Measurements from ENCODE around the gene PHETA2. TPM values are rescaled to one million over a fixed set of nuclear protein-coding genes. Genes with fewer than 3 reads are reported as not detected.

The PHETA2 gene
- 19.0 and 21.2 TPM in 2 replicates for total RNA-seq

DNA sequence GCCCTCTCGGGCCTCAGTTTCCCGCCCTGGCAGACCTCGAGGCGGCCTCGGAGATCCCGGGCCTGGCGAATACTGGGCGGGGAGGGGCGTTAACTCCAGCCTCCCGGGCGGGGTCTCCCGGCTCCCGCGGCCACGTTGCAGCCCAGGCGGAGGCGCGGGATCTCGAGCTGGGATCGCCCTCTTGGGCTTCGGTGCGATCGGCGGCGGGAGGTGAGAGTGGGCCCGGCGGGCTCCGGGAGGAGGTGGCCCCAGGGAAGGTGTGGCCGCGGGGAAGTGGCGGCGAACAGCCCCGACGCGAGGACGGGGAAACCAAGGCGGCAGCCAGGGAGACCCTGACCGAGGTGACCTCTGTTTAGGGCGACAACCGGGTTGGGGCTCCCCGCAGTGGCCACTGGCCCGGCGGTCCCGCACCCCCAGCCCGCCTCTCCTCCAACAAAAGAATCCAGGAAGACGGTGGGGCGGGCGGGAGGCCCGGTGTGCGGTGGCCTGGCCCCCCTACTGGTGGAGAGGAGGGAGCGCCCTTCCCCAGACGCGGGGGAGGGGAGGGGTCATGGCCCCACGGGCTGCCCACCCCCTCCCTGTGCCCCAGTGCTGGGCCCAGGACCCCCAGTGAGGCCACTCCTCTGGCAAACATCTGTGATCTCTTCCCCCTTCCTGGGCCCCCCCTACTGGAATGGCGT, at the start of gene PHETA2:
Gene PHETA2 (plus strand): TSS at position 117 of the 680 bp plus-strand sequence. CDS start 3,046 bp downstream, outside the sequence.
- DNase-seq (ENCODE audit: low read depth) = peak; percentile 58
- peak; percentile 43 for TF ChIP-seq CTCF (IDR thresholded peaks at IDR 0.05; ENCODE audit: insufficient read depth, low read depth, low read length)
- H3K4me3 ChIP-seq (ENCODE audit: low read depth, low read length) = peak within 1 kb of the TSS; percentile 77

DNA sequence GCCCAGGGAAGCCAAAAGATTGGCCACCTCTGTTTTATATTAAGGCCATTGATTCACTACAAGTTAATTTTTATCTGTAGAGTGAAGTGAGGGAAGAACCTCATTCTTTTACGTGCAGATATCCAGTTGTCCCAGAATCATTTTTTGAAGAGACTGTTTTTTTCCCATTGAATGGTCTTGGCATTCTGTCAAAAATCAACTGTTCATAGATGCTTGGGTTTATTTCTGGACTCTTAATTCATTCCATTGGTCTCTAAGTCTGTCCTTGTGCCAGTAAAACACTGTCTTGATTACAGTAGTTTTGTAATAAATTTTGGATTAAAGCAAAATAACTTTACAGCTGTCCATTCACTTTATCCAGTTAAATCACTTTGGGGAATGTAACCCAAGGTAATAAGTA, 48.6 kb upstream of the PHETA2 start:
- TF ChIP-seq CTCF (IDR thresholded peaks at IDR 0.05; ENCODE audit: insufficient read depth, low read depth, low read length) = no peak
- no peak for DNase-seq (ENCODE audit: low read depth)
- H3K4me3 ChIP-seq (ENCODE audit: low read depth, low read length) = no peak overlapping the region

GRCh38 chr22:42026705-42027104, 47.3 kb upstream of the PHETA2 start:
- no peak for DNase-seq (ENCODE audit: low read depth)
- no peak overlapping the region for H3K4me3 ChIP-seq (ENCODE audit: low read depth, low read length)
- no peak for TF ChIP-seq CTCF (IDR thresholded peaks at IDR 0.05; ENCODE audit: insufficient read depth, low read depth, low read length)

GRCh38 chr22:42033263-42034181, 40.5 kb upstream of the PHETA2 start:
- DNase-seq (ENCODE audit: low read depth) = no peak
- TF ChIP-seq CTCF (IDR thresholded peaks at IDR 0.05; ENCODE audit: insufficient read depth, low read depth, low read length) = no peak
- no peak overlapping the region for H3K4me3 ChIP-seq (ENCODE audit: low read depth, low read length)

- TF ChIP-seq CTCF (IDR thresholded peaks at IDR 0.05; ENCODE audit: insufficient read depth, low read depth, low read length) = no peak
- H3K4me3 ChIP-seq (ENCODE audit: low read depth, low read length) = no peak overlapping the region
- DNase-seq (ENCODE audit: low read depth) = no peak
These were observed 38.8 kb upstream of the PHETA2 start for GRCh38 chr22:42035256-42035655.

- no peak overlapping the region for H3K4me3 ChIP-seq (ENCODE audit: low read depth, low read length)
- no peak for TF ChIP-seq CTCF (IDR thresholded peaks at IDR 0.05; ENCODE audit: insufficient read depth, low read depth, low read length)
- DNase-seq (ENCODE audit: low read depth) = no peak
These were observed 34.8 kb upstream of the PHETA2 start for GRCh38 chr22:42039271-42039670.
